Measurements from ENCODE around the gene ITPA. TPM values are rescaled to one million over a fixed set of nuclear protein-coding genes. Genes with fewer than 3 reads are reported as not detected.

The ITPA gene
- total and polyA plus RNA-seq, 2 donors (not counting 3 experiments of a cell fraction or from before 2014, with no cell fraction given): 43.2 to 65.0 TPM

GRCh38 chr20:3226093-3226492 lies 16.8 kb downstream of the ITPA start:
- dilution Hi-C loops (cut with MboI; ENCODE audit: extremely low pct_ligation_motif_present, low sequenced_read_pairs): no loop called here
- TF ChIP-seq JUN (IDR thresholded peaks at IDR 0.05; ENCODE audit: borderline replicate concordance, insufficient read depth, insufficient read length, low read depth): no peak
- CTCF ChIA-PET: no interaction called here

DNA sequence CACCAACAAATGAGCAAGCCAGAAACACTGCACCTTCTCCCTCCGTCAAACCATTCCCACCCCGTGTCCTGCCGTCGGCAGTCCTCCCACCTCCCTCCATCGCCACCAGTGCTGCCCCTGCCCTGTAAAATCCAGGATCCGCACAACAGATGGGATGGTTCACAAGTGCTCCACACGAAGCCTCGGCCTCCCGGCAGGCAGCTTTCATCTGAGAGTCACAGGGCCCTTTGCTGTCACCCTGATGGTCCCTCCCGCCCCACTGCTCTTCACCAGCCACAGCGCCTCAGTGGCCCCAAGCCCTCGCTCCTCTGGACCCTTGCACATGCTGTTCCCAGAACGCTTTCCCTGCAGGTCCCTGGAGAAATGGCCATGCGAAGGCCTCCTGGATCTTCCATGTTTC lies 17.6 kb downstream of the ITPA start:
- H3K9me1 ChIP-seq (replicated peaks; ENCODE audit: control insufficient read depth, extremely low read depth, insufficient read depth, low read length): no peaks in the 10 kb centered on the region
- no peak overlapping the region for H2AFZ ChIP-seq (ENCODE audit: low read depth, low read length)
- CTCF ChIA-PET: no interaction called here
- dilution Hi-C loops (cut with MboI; ENCODE audit: extremely low pct_ligation_motif_present, low sequenced_read_pairs) (no loop called here), intact Hi-C loops (cut with micrococcal nuclease) (no loop called here)
- no peaks in the 10 kb centered on the region for H4K20me1 ChIP-seq (replicated peaks; ENCODE audit: control insufficient read depth, extremely low read depth, insufficient read depth, low read length)
- no peaks in the 10 kb centered on the region for H3K9me3 ChIP-seq (replicated peaks; ENCODE audit: control insufficient read depth, insufficient read depth, low read length)
- FAIRE-seq (no peak), DNase-seq (ENCODE audit: low read depth, low spot score) (no peak)
- H3K27ac ChIP-seq (ENCODE audit: insufficient read depth, low read depth, low read length): no peak overlapping the region
- POLR2A ChIA-PET: no interaction called here
- H3K79me2 ChIP-seq (ENCODE audit: control insufficient read depth, insufficient read depth, low read length): no peaks in the 10 kb centered on the region
- no peak overlapping the region for H3K4me3 ChIP-seq (replicated peaks in 1 of 3; ENCODE audit: insufficient read depth in 1 of 3, low read depth in 1 of 3, low read length in 3 of 3)
- BruUV-seq (replicated peaks): no TSS peak
- TF ChIP-seq GATA2 (IDR thresholded peaks at IDR 0.05; ENCODE audit: insufficient read depth, insufficient read length, low read depth, low read length): no peak
- TF ChIP-seq MYC (IDR thresholded peaks at IDR 0.05; ENCODE audit: low read depth, low read length): no peak
- no peak for TF ChIP-seq CTCF (IDR thresholded peaks at IDR 0.05; ENCODE audit: extremely low read depth in 1 of 2, insufficient read depth in 1 of 2, low read depth in 1 of 2, low read length in 2 of 2)
- TF ChIP-seq MAX (IDR thresholded peaks at IDR 0.05; ENCODE audit: insufficient read depth, insufficient read length): no peak
- H3K27me3 ChIP-seq (ENCODE audit: control insufficient read depth in 2 of 2, insufficient read depth in 2 of 2, low read length in 2 of 2): no peaks in the 10 kb centered on the region
- no peak overlapping the region for H3K4me2 ChIP-seq (ENCODE audit: insufficient read depth, low read length)
- H3K4me1 ChIP-seq (ENCODE audit: control insufficient read depth, extremely low read depth, insufficient read depth, low read length): no peaks in the 10 kb centered on the region
- peaks cover 0 to 1% of the 10 kb centered on the region in 2 experiments for H3K36me3 ChIP-seq (ENCODE audit: control insufficient read depth in 2 of 2, extremely low read depth in 1 of 2, insufficient read depth in 2 of 2, low read length in 2 of 2)
- H3K9ac ChIP-seq (replicated peaks; ENCODE audit: extremely low read depth, insufficient read depth, low read length): no peak overlapping the region

More at GRCh38 chr20:3226093-3226492, 16.8 kb downstream of the ITPA start:
- Histone ChIP-seq H3K4me2 (ENCODE audit: insufficient read depth, low read length) (no peak overlapping the region), H3K36me3 (ENCODE audit: control insufficient read depth in 2 of 2, extremely low read depth in 1 of 2, insufficient read depth in 2 of 2, low read length in 2 of 2) (peaks cover 0 to 5% of the 10 kb centered on the region in 2 experiments), H3K4me1 (ENCODE audit: control insufficient read depth, extremely low read depth, insufficient read depth, low read length) (no peaks in the 10 kb centered on the region), H3K9me1 (replicated peaks; ENCODE audit: control insufficient read depth, extremely low read depth, insufficient read depth, low read length) (no peaks in the 10 kb centered on the region), H3K27ac (ENCODE audit: insufficient read depth, low read depth, low read length) (no peak overlapping the region), H3K4me3 (replicated peaks in 1 of 3; ENCODE audit: insufficient read depth in 1 of 3, low read depth in 1 of 3, low read length in 3 of 3) (no peak overlapping the region), H3K9ac (replicated peaks; ENCODE audit: extremely low read depth, insufficient read depth, low read length) (no peak overlapping the region), H3K79me2 (ENCODE audit: control insufficient read depth, insufficient read depth, low read length) (no peaks in the 10 kb centered on the region), H4K20me1 (replicated peaks; ENCODE audit: control insufficient read depth, extremely low read depth, insufficient read depth, low read length) (no peaks in the 10 kb centered on the region), H3K27me3 (ENCODE audit: control insufficient read depth in 2 of 2, insufficient read depth in 2 of 2, low read length in 2 of 2) (no peaks in the 10 kb centered on the region), H2AFZ (ENCODE audit: low read depth, low read length) (no peak overlapping the region), H3K9me3 (replicated peaks; ENCODE audit: control insufficient read depth, insufficient read depth, low read length) (no peaks in the 10 kb centered on the region)
- intact Hi-C loops (cut with micrococcal nuclease): no loop called here
- no TSS peak for BruUV-seq (replicated peaks)
- no peak for FAIRE-seq
- POLR2A ChIA-PET: no interaction called here
- DNase-seq (ENCODE audit: low read depth, low spot score): no peak
